Endothelial cell of umbilical vein (primary cell): Measurements from ENCODE around the gene ST8SIA6. TPM values are rescaled to one million over a fixed set of nuclear protein-coding genes. Genes with fewer than 3 reads are reported as not detected.

Source experiments
- BruUV-seq: library from RNA; stranded (reverse); fragments of 400-500 nt; replicated peaks from 2 replicates; lab custom pipeline; 2021; lab: Mats Ljungman, UMichigan
- CTCF ChIA-PET: fragments of 300-600, 350-600 bp; sonication (Branson Sonifier 250); formaldehyde crosslinking; loops from one replicate; lab custom pipeline; 2021; ENCODE audit warnings: antibody characterized with exemption, inconsistent platforms; lab: Charles Lee
- POLR2A ChIA-PET: fragments of 300-600, 350-600 bp; sonication (Branson Sonifier 250); formaldehyde crosslinking; loops from one replicate; lab custom pipeline; 2021; ENCODE audit warnings: antibody characterized with exemption, inconsistent platforms; lab: Charles Lee
- DNase-seq: peaks from one replicate; pipeline ENCODE4 v3.0.0-alpha.2; 2011; ENCODE audit warnings: low read depth, low spot score
- FAIRE-seq: peaks from 2 replicates; lab custom pipeline; 2011; peaks lifted over from hg19 to GRCh38; lab: Jason Lieb, UNC
- H2AFZ ChIP-seq: 2 replicates; pipeline ENCODE4 v1.6.0; 2012; ENCODE audit warnings: low read depth, low read length, control low read depth, inconsistent platforms
- H3K27ac ChIP-seq: 2 replicates; pipeline ENCODE4 v1.5.1; 2011; ENCODE audit warnings: low read depth, mild to moderate bottlenecking, control low read depth, low read length, moderate library complexity; ENCODE audit not compliant: insufficient read depth
- H3K27me3 ChIP-seq, 2 experiments: 2 replicates each; pipeline versions ENCODE4 v1.6.0 to v1.6.1; 2011; ENCODE audit warnings: low read length in 2 of 2, mixed read lengths in 1 of 2; ENCODE audit not compliant: control insufficient read depth in 2 of 2, insufficient read depth in 2 of 2
- H3K36me3 ChIP-seq, 2 experiments: 2 replicates in 1 of 2; 3 replicates in 1 of 2; pipeline ENCODE4 v1.5.1; 2011; ENCODE audit warnings: low read length in 2 of 2, mild to moderate bottlenecking in 1 of 2, moderate library complexity in 1 of 2; ENCODE audit not compliant: control insufficient read depth in 2 of 2, insufficient read depth in 2 of 2; ENCODE audit errors: extremely low read depth in 1 of 2
- H3K4me1 ChIP-seq: 3 replicates; pipeline ENCODE4 v1.5.1; 2011; ENCODE audit warnings: mild to moderate bottlenecking, low read length; ENCODE audit not compliant: control insufficient read depth, insufficient read depth; ENCODE audit errors: extremely low read depth
- H3K4me2 ChIP-seq: 2 replicates; pipeline ENCODE4 v1.6.1; 2011; ENCODE audit warnings: low read length, control low read depth, mixed read lengths; ENCODE audit not compliant: insufficient read depth
- H3K4me3 ChIP-seq, 3 experiments: fragments of 200-600 bp in 1 of 3; sonication (generic), shearing (Covaris generic) in 1 of 3; replicated peaks in 1 of 3; 2 replicates each; pipeline ENCODE4 v1.5.1; 2011 to 2016; ENCODE audit warnings: control low read depth in 3 of 3, low read length in 3 of 3, mild to moderate bottlenecking in 2 of 3, inconsistent platforms in 1 of 3, low read depth in 1 of 3, moderate library complexity in 1 of 3; ENCODE audit not compliant: insufficient read depth in 1 of 3
- H3K79me2 ChIP-seq: 2 replicates; pipeline ENCODE4 v1.6.0; 2012; ENCODE audit warnings: low read length, inconsistent platforms; ENCODE audit not compliant: control insufficient read depth, insufficient read depth
- H3K9ac ChIP-seq: replicated peaks from 2 replicates; pipeline ENCODE3; 2011; ENCODE audit warnings: low read length, control low read depth; ENCODE audit not compliant: insufficient read depth; ENCODE audit errors: extremely low read depth
- H3K9me1 ChIP-seq: replicated peaks from 3 replicates; pipeline ENCODE4 v1.6.0; 2011; ENCODE audit warnings: mild to moderate bottlenecking, low read length; ENCODE audit not compliant: control insufficient read depth, insufficient read depth; ENCODE audit errors: extremely low read depth
- H3K9me3 ChIP-seq: replicated peaks from 2 replicates; pipeline ENCODE4 v1.5.1; 2012; ENCODE audit warnings: low read length, inconsistent platforms; ENCODE audit not compliant: control insufficient read depth, insufficient read depth
- H4K20me1 ChIP-seq: replicated peaks from 2 replicates; pipeline ENCODE3; 2011; ENCODE audit warnings: mild to moderate bottlenecking, low read length; ENCODE audit not compliant: control insufficient read depth, insufficient read depth; ENCODE audit errors: extremely low read depth
- CTCF ChIP-seq, 2 donors: IDR thresholded peaks; 1 replicate in 1 of 2; 2 replicates in 1 of 2; pipeline ENCODE4 v1.5.1; 2011; ENCODE audit warnings: low read length in 2 of 2, mild to moderate bottlenecking in 2 of 2, moderate library complexity in 2 of 2, control low read depth in 1 of 2, inconsistent platforms in 1 of 2, low read depth in 1 of 2; ENCODE audit not compliant: insufficient read depth in 1 of 2; ENCODE audit errors: extremely low read depth in 1 of 2
- EZH2 ChIP-seq: IDR thresholded peaks from 2 replicates; pipeline ENCODE4 v1.6.1; 2012; ENCODE audit warnings: borderline replicate concordance, low read depth, mild to moderate bottlenecking, moderate library complexity, low read length, inconsistent platforms; ENCODE audit not compliant: severe bottlenecking
- FOS ChIP-seq: IDR thresholded peaks from 2 replicates; pipeline ENCODE4 v1.6.1; 2011; ENCODE audit warnings: mild to moderate bottlenecking, low read length, moderate library complexity, borderline replicate concordance; ENCODE audit not compliant: insufficient read depth
- GATA2 ChIP-seq: IDR thresholded peaks from 2 replicates; pipeline ENCODE4 v1.7.0; 2011; ENCODE audit warnings: low read depth, mild to moderate bottlenecking, moderate library complexity, mixed read lengths, low read length; ENCODE audit not compliant: insufficient read length, insufficient read depth
- JUN ChIP-seq: IDR thresholded peaks from 2 replicates; pipeline ENCODE4 v1.6.1; 2011; ENCODE audit warnings: borderline replicate concordance, low read depth; ENCODE audit not compliant: insufficient read length, insufficient read depth
- MAX ChIP-seq: IDR thresholded peaks from 2 replicates; pipeline ENCODE4 v1.6.1; 2011; ENCODE audit not compliant: insufficient read depth, insufficient read length
- MYC ChIP-seq: IDR thresholded peaks from one replicate; pipeline ENCODE4 v1.6.1; 2011; ENCODE audit warnings: mild to moderate bottlenecking, low read depth, low read length
- POLR2A ChIP-seq: IDR thresholded peaks from 2 replicates; pipeline ENCODE4 v1.6.1; 2012; ENCODE audit warnings: low read depth, mild to moderate bottlenecking, control low read depth, low read length
- POLR2AphosphoS5 ChIP-seq: IDR thresholded peaks from 2 replicates; pipeline ENCODE4 v1.6.1; 2012; ENCODE audit warnings: low read depth, mild to moderate bottlenecking, control low read depth, low read length, moderate library complexity; ENCODE audit not compliant: insufficient read depth
- dilution Hi-C: fragments of 300-500 bp; cut with MboI; formaldehyde crosslinking; loops from one replicate; pipeline ENCODE4 v1.15.0; 2019; ENCODE audit warnings: low sequenced_read_pairs; ENCODE audit not compliant: extremely low pct_ligation_motif_present
- intact Hi-C: fragments of 100-400 bp; cut with micrococcal nuclease; formaldehyde crosslinking; loops from one replicate; pipeline ENCODE4 v1.10.0; 2022
- polyA plus RNA-seq, 4 experiments: library from polyadenylated mRNA; depleted of rRNA in 3 of 4; stranded (reverse) in 3 of 4; unstranded in 1 of 4; fragments of >200 nt; gene quantifications; 2 replicates each; pipeline versions ENCODE4 v1.2.1 to v1.2.3, GENCODE V29; 2011 to 2012; ENCODE audit warnings: missing spikeins in 1 of 4
- total RNA-seq: library from RNA; stranded (reverse); gene quantifications from 2 replicates; pipeline ENCODE4 v1.2.3, GENCODE V29; 2021

ST8SIA6 gene
- total and polyA plus RNA-seq, 2 donors (not counting 3 experiments of a cell fraction or from before 2014, with no cell fraction given): 0.40 to 0.51 TPM

- dilution Hi-C loops: no loop called here
- H3K27me3 ChIP-seq: no peaks in the 10 kb centered on the region
- H3K4me3 ChIP-seq: no peak overlapping the region
- ChIA-PET POLR2A (no interaction called here), CTCF (interaction anchor here (0.7 to 2.6 kb wide), 3 partner anchors 17 to 64 kb away, joined by 3 to 15 read pairs (median 3); no protein-coding TSS in a partner anchor)
- H3K36me3 ChIP-seq: no peaks in the 10 kb centered on the region
- H3K79me2 ChIP-seq: no peaks in the 10 kb centered on the region
- H4K20me1 ChIP-seq: no peaks in the 10 kb centered on the region
- no peaks in the 10 kb centered on the region for H3K9me3 ChIP-seq
- H3K27ac ChIP-seq: no peak overlapping the region
- DNase-seq: no peak
- no peaks in the 10 kb centered on the region for H3K9me1 ChIP-seq
- H3K4me2 ChIP-seq: no peak overlapping the region
- intact Hi-C loops: no loop called here
- BruUV-seq: no TSS peak
- H2AFZ ChIP-seq: no peak overlapping the region
- no peak overlapping the region for H3K9ac ChIP-seq
- no peak for FAIRE-seq
- peaks cover 12% of the 10 kb centered on the region for H3K4me1 ChIP-seq
- TF ChIP-seq MYC (no peak), GATA2 (no peak), JUN (no peak), MAX (no peak), EZH2 (no peak), POLR2A (no peak), CTCF (IDR thresholded peaks at IDR 0.05; ENCODE audit: extremely low read depth in 1 of 2, insufficient read depth in 1 of 2, low read depth in 1 of 2, low read length in 2 of 2) (no peak), POLR2AphosphoS5 (no peak), FOS (no peak)
These were observed 19.0 kb upstream of the ST8SIA6 start for GRCh38 chr10:17473228-17473950.
